PFSK-1 (cell line): ENCODE data around the gene DENND4B.

Source experiments
- FOXP2 ChIP-seq: optimal IDR thresholded peaks from 2 replicates; pipeline ENCODE3; 2011; ENCODE audit warnings: borderline replicate concordance, control low read depth, inconsistent platforms; ENCODE audit not compliant: insufficient read depth; ENCODE audit errors: extremely low read length, extremely low read depth
- POLR2AphosphoS5 ChIP-seq: IDR thresholded peaks from 2 replicates; pipeline ENCODE4 v1.6.1; 2012; ENCODE audit warnings: low read depth, mild to moderate bottlenecking, control low read depth, low read length, moderate library complexity
- SIN3A ChIP-seq: IDR thresholded peaks from 2 replicates; pipeline ENCODE4 v1.6.1; 2012; ENCODE audit warnings: mild to moderate bottlenecking, low read length, moderate library complexity, borderline replicate concordance; ENCODE audit not compliant: insufficient read depth
- TAF1 ChIP-seq: IDR thresholded peaks from 2 replicates; pipeline ENCODE4 v1.6.1; 2012; ENCODE audit warnings: low read length, control low read depth, borderline replicate concordance; ENCODE audit not compliant: insufficient read depth
- TF ChIP-seq, protein P1 (sequence below), 2 experiments: IDR thresholded peaks; 2 replicates each; pipeline versions ENCODE4 v1.6.1 to v1.8.0; 2011 to 2012; ENCODE audit warnings: low read depth in 2 of 2, low read length in 2 of 2, control low read depth in 1 of 2, inconsistent platforms in 1 of 2, mild to moderate bottlenecking in 1 of 2, moderate library complexity in 1 of 2; ENCODE audit not compliant: insufficient read depth in 1 of 2

DNA sequence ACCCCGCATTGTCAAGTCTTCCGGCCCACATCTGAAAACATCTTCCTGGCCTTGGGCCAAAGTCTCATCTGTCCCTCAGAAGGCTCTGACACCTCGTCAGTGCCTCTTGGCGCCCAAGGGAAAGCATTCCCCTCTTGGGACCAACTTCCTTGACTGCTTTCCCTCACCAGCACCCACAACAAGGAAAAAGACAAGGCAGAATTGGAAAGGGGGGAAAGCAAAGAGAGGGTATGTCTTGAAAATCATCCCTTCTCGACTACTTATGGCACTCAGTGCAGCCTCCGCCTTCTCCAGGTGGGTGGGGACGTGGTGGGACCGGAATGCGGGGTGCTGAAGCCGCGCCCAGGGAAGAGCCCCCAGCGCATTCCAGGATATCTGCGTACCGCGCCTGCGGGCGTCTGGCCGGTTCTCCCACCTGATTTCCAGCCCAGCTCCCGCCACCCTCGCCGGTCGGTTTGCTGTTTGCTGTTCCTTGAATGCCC, 17.4 kb upstream of the DENND4B start:
- TF ChIP-seq SIN3A (no peak), POLR2AphosphoS5 (peak; percentile 48; the same call in 1 of the 2 replicates), TAF1 (no peak), FOXP2 (no peak)
- TF ChIP-seq, protein P1, sequence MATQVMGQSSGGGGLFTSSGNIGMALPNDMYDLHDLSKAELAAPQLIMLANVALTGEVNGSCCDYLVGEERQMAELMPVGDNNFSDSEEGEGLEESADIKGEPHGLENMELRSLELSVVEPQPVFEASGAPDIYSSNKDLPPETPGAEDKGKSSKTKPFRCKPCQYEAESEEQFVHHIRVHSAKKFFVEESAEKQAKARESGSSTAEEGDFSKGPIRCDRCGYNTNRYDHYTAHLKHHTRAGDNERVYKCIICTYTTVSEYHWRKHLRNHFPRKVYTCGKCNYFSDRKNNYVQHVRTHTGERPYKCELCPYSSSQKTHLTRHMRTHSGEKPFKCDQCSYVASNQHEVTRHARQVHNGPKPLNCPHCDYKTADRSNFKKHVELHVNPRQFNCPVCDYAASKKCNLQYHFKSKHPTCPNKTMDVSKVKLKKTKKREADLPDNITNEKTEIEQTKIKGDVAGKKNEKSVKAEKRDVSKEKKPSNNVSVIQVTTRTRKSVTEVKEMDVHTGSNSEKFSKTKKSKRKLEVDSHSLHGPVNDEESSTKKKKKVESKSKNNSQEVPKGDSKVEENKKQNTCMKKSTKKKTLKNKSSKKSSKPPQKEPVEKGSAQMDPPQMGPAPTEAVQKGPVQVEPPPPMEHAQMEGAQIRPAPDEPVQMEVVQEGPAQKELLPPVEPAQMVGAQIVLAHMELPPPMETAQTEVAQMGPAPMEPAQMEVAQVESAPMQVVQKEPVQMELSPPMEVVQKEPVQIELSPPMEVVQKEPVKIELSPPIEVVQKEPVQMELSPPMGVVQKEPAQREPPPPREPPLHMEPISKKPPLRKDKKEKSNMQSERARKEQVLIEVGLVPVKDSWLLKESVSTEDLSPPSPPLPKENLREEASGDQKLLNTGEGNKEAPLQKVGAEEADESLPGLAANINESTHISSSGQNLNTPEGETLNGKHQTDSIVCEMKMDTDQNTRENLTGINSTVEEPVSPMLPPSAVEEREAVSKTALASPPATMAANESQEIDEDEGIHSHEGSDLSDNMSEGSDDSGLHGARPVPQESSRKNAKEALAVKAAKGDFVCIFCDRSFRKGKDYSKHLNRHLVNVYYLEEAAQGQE (IDR thresholded peaks at IDR 0.05; ENCODE audit: insufficient read depth in 1 of 2, low read depth in 2 of 2, low read length in 2 of 2): no peak
